ENCODE data around the gene LGMN.

DNA sequence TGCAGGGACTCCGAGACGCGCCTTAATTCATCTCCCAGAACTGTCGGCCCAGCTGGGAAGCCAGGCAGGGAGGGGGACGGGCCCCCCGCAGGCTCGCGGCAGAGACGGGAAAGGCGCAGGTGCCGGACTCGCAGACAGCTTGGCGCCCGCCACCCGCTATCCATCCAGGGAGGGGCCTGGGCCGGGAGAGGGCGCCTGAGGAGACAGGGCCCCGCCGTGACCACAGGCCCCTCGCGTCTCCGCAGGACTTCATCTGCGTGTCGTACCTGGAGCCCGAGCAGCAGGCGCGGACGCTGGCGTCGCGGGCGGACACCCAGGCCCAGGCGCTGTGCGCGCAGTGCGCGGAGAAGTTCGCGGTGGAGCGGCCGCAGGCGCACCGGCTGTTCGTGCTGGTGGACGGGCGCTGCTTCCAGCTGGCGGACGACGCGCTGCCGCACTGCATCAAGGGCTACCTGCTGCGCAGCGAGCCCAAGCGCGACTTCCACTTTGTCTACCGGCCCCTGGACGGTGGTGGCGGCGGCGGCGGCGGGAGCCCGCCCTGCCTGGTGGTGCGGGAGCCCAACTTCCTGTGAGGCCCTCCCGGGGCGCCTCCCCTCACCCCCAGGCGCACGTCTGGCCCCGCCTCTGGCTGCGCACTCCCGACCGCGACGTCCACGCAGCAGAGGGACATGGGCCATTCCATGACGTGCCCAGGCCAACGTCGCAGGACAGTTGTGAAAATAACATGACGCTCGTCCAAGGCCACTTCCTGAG lies 60.6 kb downstream of the LGMN start:
- peak in 1 of 2 donors; percentile 54 for TF ChIP-seq POLR2A (IDR thresholded peaks at IDR 0.05)
- TF ChIP-seq, protein P1, sequence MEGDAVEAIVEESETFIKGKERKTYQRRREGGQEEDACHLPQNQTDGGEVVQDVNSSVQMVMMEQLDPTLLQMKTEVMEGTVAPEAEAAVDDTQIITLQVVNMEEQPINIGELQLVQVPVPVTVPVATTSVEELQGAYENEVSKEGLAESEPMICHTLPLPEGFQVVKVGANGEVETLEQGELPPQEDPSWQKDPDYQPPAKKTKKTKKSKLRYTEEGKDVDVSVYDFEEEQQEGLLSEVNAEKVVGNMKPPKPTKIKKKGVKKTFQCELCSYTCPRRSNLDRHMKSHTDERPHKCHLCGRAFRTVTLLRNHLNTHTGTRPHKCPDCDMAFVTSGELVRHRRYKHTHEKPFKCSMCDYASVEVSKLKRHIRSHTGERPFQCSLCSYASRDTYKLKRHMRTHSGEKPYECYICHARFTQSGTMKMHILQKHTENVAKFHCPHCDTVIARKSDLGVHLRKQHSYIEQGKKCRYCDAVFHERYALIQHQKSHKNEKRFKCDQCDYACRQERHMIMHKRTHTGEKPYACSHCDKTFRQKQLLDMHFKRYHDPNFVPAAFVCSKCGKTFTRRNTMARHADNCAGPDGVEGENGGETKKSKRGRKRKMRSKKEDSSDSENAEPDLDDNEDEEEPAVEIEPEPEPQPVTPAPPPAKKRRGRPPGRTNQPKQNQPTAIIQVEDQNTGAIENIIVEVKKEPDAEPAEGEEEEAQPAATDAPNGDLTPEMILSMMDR (IDR thresholded peaks at IDR 0.05) = no peak
